22Rv1 (cell line): ENCODE measurements around the gene GLCE.

Experiments
- CTCF ChIP-seq: fragments of 450-650 bp; IDR thresholded peaks from 2 replicates; pipeline ENCODE4 v1.5.1; 2017; ENCODE audit warnings: mild to moderate bottlenecking
- ZFX ChIP-seq: fragments of 450-650 bp; IDR thresholded peaks from 2 replicates; pipeline ENCODE4 v1.6.1; 2017; ENCODE audit warnings: antibody characterized with exemption, borderline replicate concordance

GRCh38 chr15:69282104-69282743 is 121.8 kb downstream of the GLCE start:
- TF ChIP-seq CTCF = no peak
- TF ChIP-seq ZFX = no peak
